Erythroblast (primary cell): ENCODE data around the gene KIF5A.

Source experiments
- DNase-seq, 2 experiments: peaks; one replicate each; lab custom pipeline; 2025; lab: John Stamatoyannopoulos, UW
- GATA1 ChIP-seq: IDR thresholded peaks from 2 replicates; pipeline ENCODE4 v1.6.1; 2011; ENCODE audit warnings: low read depth, mild to moderate bottlenecking, control low read depth, low read length, moderate library complexity
- POLR2A ChIP-seq: IDR thresholded peaks from 2 replicates; pipeline ENCODE4 v1.6.1; 2011; ENCODE audit warnings: mild to moderate bottlenecking, low read length

The KIF5A gene

DNA sequence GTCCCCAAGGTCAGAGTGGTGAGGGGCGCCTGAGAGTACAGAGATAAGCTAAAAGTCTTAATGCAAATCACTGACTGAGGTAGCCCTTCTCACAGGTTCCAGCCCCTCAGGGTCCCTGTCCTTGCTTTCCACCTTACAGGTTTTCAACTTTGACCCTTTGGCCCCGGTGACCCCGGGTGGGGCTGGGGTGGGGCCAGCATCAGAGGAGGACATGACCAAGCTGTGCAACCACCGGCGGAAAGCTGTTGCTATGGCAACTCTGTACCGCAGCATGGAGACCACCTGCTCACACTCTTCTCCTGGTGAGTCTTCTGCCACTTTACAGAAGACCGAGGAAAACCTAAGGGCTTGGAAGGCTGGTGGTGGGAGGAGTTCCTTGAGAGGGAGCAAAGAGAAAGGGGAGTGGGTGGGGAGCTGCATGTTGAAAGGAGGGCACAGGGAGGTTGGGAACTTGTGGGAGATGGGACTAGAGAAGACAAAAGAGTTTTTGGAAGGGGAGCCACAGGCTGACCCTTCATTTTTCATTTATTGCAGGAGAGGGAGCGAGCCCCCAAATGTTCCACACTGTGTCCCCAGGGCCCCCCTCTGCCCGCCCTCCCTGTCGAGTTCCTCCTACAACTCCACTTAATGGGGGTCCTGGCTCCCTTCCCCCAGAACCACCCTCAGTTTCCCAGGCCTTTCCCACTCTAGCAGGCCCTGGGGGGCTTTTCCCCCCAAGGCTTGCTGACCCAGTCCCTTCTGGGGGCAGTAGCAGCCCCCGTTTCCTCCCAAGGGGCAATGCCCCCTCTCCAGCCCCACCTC, 24.8 kb upstream of the KIF5A start:
- no peak for DNase-seq
- TF ChIP-seq POLR2A (no peak), GATA1 (no peak)

DNA sequence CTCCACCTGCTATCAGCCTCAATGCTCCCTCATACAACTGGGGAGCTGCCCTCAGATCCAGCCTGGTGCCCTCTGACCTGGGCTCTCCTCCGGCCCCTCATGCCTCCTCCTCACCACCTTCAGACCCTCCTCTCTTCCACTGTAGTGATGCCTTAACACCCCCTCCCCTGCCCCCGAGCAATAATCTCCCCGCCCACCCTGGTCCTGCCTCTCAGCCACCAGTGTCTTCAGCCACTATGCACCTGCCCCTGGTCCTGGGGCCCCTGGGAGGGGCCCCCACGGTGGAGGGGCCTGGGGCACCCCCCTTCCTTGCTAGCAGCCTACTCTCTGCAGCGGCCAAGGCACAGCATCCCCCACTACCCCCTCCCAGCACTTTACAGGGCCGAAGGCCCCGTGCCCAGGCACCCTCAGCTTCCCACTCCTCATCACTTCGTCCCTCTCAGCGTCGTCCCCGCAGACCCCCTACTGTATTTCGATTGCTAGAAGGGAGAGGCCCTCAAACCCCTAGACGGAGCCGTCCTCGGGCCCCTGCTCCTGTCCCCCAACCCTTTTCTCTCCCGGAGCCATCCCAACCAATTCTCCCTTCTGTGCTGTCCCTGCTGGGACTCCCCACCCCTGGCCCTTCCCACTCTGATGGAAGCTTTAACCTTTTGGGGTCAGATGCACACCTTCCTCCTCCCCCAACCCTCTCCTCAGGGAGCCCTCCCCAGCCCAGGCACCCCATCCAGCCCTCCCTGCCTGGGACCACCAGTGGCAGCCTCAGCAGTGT, 24.0 kb upstream of the KIF5A start:
- TF ChIP-seq GATA1 (no peak), POLR2A (no peak)
- no peak for DNase-seq

GRCh38 chr12:57526477-57527126, 23.2 kb upstream of the KIF5A start:
- DNase-seq: no peak
- TF ChIP-seq POLR2A (no peak), GATA1 (no peak)

- no peak for DNase-seq
- TF ChIP-seq GATA1 (no peak), POLR2A (no peak)
Measured at GRCh38 chr12:57527184-57527583, 22.7 kb upstream of the KIF5A start.

DNA sequence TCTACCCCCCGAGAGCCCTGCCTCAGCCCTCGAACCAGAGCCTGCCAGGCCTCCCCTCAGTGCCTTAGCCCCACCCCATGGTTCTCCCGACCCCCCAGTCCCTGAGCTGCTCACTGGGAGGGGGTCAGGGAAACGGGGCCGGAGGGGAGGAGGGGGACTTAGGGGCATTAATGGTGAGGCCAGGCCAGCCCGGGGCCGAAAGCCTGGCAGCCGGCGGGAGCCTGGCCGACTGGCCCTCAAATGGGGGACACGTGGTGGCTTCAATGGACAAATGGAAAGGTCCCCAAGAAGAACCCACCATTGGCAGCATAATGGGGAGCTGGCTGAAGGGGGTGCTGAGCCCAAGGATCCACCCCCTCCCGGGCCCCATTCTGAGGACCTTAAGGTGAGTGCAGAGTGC, 21.7 kb upstream of the KIF5A start:
- DNase-seq: no peak
- TF ChIP-seq GATA1 (no peak), POLR2A (no peak)

DNA sequence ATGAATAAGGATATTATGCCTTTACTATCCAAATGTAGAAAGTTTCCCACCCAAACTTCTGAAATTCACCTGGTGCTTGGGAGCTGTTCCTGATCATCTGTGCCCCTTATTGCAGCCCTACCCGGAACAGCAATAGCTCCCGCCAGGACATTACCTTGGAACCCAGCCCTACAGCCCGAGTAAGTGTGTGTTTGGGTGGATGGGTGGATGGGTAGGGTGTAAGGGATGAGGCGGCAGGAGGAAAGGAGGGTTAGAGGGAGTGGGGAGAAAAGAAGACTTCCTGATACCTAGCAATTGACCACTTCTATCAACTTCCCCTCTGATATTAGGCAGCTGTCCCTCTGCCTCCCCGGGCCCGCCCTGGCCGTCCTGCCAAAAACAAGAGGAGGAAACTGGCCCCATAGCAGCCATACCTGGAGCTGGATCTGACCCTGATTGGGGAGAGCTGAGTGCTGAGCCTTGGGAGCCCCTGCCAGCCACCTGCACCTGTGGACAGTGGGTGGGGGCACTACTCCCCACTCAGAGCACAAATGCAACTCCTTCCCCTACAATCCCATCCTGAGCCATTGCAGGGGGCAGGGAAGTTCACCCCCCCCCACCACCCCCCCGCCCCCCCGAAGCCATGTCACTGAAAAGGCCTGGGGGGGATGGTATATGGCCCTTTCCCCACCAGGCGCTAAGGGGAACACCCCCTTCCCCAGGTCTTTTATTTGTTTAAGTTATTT, 20.9 kb upstream of the KIF5A start:
- TF ChIP-seq POLR2A: no peak
- no peak for TF ChIP-seq GATA1
- DNase-seq: no peak

DNA sequence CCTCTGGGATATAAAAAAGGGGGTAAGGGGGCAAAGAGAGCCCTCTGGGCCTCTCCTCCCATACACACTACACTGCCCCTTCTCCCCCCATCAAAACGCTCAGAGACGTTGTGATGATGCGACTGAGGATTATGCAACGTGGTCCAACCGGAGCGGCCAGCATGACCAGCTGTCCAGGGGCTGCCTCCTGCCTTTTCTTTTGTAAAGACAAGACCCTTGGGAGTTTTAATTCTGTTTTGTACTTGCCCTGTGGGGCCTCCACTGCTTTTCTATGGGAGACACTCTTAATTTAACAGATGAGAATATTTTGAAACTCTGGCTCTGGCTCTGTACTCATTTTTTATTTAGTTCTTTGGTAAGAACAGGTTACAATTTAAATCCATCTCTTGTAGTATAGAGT, 20.0 kb upstream of the KIF5A start:
- DNase-seq: no peak
- TF ChIP-seq POLR2A: no peak
- no peak for TF ChIP-seq GATA1

DNA sequence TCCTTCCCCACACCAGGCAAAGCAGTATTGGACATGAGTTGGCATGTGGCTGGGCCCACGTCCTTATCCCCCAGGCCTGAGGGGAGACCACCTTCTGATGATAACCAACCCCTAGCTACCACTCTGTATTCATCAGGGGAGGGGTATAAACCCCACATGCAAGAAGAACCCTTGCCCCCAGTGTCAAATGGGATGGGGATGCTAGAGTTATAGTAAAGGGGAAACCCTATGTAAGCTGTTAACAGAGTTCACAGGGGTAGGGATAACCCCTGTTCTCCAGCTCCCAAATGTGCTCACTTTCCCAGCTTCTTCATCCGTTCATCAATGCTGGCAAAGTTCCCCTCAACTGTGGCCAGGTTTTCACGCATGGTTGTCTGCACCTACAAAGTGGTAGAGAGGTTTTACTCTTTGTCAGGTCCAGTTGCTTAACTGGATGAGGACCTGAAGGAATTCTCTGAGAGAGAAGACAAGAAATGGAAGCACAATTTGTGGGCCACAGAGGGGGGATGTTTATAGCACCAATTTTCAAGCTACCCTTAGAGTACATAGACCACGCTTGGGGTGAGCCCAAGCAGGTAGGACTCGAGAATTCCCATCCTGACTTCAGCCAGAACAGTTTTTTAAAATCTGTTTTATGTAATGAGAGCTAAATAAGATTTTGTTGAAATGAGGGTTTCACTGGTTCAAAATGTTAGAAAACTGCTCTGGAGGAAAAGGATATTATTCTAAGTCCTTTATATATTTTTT, 19.3 kb upstream of the KIF5A start:
- no peak for TF ChIP-seq GATA1
- no peak for TF ChIP-seq POLR2A

GRCh38 chr12:57531836-57532235, 18.0 kb upstream of the KIF5A start:
- no peak for DNase-seq
- no peak for TF ChIP-seq POLR2A
- no peak for TF ChIP-seq GATA1

More for the DNA sequence above, 19.3 kb upstream of the KIF5A start:
- no peak for DNase-seq

GRCh38 chr12:57533108-57533507, 16.7 kb upstream of the KIF5A start:
- no peak for TF ChIP-seq GATA1
- no peak for TF ChIP-seq POLR2A
- no peak for DNase-seq

GRCh38 chr12:57534250-57534649, 15.6 kb upstream of the KIF5A start:
- DNase-seq: no peak
- TF ChIP-seq GATA1: no peak
- peak; percentile 22 for TF ChIP-seq POLR2A

DNA sequence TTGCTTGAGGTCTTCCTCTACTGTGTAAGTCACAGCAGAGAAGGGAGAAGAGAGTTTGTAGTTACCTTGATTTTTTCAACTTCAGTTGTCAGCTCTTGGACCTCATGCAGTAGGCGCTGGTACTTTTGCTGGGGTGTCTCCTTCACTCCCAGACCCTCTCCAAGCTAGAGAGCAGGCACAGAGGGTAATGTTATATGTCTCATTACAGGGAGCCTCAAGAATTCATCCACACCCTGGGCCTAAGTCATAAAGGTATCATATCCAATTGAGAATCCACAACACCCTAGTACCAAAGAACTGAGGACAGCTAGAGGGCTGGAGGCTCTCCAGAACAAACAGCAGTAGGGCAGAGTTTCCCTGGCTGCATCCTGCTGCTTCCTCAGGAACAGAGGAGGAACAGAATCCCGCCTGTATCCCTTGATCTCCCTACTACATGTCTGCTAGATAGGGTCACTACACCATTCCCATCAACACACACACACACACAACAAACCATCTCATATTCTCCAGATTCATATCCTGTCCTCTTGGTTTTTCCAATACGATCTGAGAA, 14.8 kb upstream of the KIF5A start:
- DNase-seq: no peak
- no peak for TF ChIP-seq POLR2A
- TF ChIP-seq GATA1: no peak
